ENCODE data around the gene MORN1.

The MORN1 gene

GRCh38 chr1:2294033-2294724, 97.2 kb downstream of the MORN1 start:
- no peak overlapping the region for H3K4me2 ChIP-seq (ENCODE audit: low read length)
- H3K79me2 ChIP-seq (ENCODE audit: insufficient read depth, low read length): no peaks in the 10 kb centered on the region
- no peaks in the 10 kb centered on the region for H4K20me1 ChIP-seq (ENCODE audit: insufficient read depth, low read length)
- H2AFZ ChIP-seq (ENCODE audit: low read length): no peak overlapping the region
- 0 out of 2 replicates have a peak, but pooled peaks cover 5% of the 10 kb centered on the region for H3K27me3 ChIP-seq (ENCODE audit: insufficient read depth, low read length)
- TF ChIP-seq EZH2 (IDR thresholded peaks at IDR 0.05; ENCODE audit: borderline replicate concordance, low read length): no peak
- TF ChIP-seq, protein P1, sequence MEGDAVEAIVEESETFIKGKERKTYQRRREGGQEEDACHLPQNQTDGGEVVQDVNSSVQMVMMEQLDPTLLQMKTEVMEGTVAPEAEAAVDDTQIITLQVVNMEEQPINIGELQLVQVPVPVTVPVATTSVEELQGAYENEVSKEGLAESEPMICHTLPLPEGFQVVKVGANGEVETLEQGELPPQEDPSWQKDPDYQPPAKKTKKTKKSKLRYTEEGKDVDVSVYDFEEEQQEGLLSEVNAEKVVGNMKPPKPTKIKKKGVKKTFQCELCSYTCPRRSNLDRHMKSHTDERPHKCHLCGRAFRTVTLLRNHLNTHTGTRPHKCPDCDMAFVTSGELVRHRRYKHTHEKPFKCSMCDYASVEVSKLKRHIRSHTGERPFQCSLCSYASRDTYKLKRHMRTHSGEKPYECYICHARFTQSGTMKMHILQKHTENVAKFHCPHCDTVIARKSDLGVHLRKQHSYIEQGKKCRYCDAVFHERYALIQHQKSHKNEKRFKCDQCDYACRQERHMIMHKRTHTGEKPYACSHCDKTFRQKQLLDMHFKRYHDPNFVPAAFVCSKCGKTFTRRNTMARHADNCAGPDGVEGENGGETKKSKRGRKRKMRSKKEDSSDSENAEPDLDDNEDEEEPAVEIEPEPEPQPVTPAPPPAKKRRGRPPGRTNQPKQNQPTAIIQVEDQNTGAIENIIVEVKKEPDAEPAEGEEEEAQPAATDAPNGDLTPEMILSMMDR (IDR thresholded peaks at IDR 0.05; ENCODE audit: low read length): no peak
- no peaks in the 10 kb centered on the region for H3K36me3 ChIP-seq (ENCODE audit: insufficient read depth, low read length)
- H3K9me3 ChIP-seq (ENCODE audit: low read length): no peaks in the 10 kb centered on the region
- H3K27ac ChIP-seq (ENCODE audit: low read depth, low read length, poor library complexity, severe bottlenecking): no peak overlapping the region
- no peaks in the 10 kb centered on the region for H3K4me1 ChIP-seq (ENCODE audit: insufficient read depth, low read length, severe bottlenecking)
- no peak overlapping the region for H3K4me3 ChIP-seq (ENCODE audit: low read depth, low read length, poor library complexity, severe bottlenecking)
- no peaks in the 10 kb centered on the region for H3F3A ChIP-seq (ENCODE audit: insufficient read depth, low read length)
- no peak overlapping the region for H3K9ac ChIP-seq (ENCODE audit: low read length)
- H3K9me2 ChIP-seq (ENCODE audit: low read depth, low read length): no peaks in the 10 kb centered on the region

DNA sequence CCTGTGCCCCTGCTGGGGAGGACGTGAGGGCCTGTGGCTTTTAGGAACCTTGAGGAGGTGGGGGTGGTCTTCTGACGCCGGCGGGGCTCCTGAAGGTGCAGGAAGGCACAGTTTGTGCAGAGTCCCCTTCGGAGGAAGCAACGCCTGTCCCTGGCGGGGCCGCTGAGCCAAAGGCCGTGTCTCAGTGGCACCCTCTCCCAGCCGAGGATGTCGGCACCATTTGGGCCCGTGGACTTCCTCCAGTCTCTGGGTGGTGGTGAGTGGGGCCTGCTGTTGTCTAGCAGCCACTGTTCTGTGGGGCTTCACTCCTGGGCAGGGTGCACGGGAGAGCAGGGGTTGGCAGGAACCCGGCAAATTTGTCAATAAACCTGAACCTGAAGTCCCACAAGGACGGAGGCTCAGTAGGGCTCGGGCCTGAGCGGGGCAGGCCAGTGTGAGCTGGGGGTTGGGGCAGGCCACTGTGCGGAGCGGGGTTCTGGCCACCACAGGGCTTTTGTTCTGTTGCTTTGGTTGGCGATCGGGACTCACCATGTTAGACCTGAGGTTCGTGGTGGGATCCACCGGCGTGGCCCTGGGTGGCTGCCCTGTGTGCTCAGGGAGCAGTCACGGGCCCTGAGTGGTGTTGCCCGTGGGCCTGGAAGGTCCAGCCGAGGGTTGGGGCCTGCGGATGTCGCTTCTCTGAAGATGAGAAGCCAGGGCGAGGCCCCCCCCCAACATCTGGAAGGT, 98.5 kb downstream of the MORN1 start:
- no peaks in the 10 kb centered on the region for H4K20me1 ChIP-seq (ENCODE audit: insufficient read depth, low read length)
- no peaks in the 10 kb centered on the region for H3K9me3 ChIP-seq (ENCODE audit: low read length)
- no peaks in the 10 kb centered on the region for H3F3A ChIP-seq (ENCODE audit: insufficient read depth, low read length)
- no peak overlapping the region for H2AFZ ChIP-seq (ENCODE audit: low read length)
- 0 out of 2 replicates have a peak, but pooled peaks cover 5% of the 10 kb centered on the region for H3K27me3 ChIP-seq (ENCODE audit: insufficient read depth, low read length)
- H3K4me1 ChIP-seq (ENCODE audit: insufficient read depth, low read length, severe bottlenecking): no peaks in the 10 kb centered on the region
- no peaks in the 10 kb centered on the region for H3K79me2 ChIP-seq (ENCODE audit: insufficient read depth, low read length)
- no peak overlapping the region for H3K9ac ChIP-seq (ENCODE audit: low read length)
- no peaks in the 10 kb centered on the region for H3K9me2 ChIP-seq (ENCODE audit: low read depth, low read length)
- TF ChIP-seq, protein P1 (IDR thresholded peaks at IDR 0.05; ENCODE audit: low read length): no peak
- TF ChIP-seq EZH2 (IDR thresholded peaks at IDR 0.05; ENCODE audit: borderline replicate concordance, low read length): no peak
- no peak overlapping the region for H3K27ac ChIP-seq (ENCODE audit: low read depth, low read length, poor library complexity, severe bottlenecking)
- no peaks in the 10 kb centered on the region for H3K36me3 ChIP-seq (ENCODE audit: insufficient read depth, low read length)
- H3K4me2 ChIP-seq (ENCODE audit: low read length): no peak overlapping the region
- H3K4me3 ChIP-seq (ENCODE audit: low read depth, low read length, poor library complexity, severe bottlenecking): no peak overlapping the region

- H3K79me2 ChIP-seq (ENCODE audit: insufficient read depth, low read length): no peaks in the 10 kb centered on the region
- H3F3A ChIP-seq (ENCODE audit: insufficient read depth, low read length): no peaks in the 10 kb centered on the region
- H3K27ac ChIP-seq (ENCODE audit: low read depth, low read length, poor library complexity, severe bottlenecking): no peak overlapping the region
- no peaks in the 10 kb centered on the region for H3K9me3 ChIP-seq (ENCODE audit: low read length)
- TF ChIP-seq, protein P1 (IDR thresholded peaks at IDR 0.05; ENCODE audit: low read length): no peak
- TF ChIP-seq EZH2 (IDR thresholded peaks at IDR 0.05; ENCODE audit: borderline replicate concordance, low read length): no peak
- H4K20me1 ChIP-seq (ENCODE audit: insufficient read depth, low read length): no peaks in the 10 kb centered on the region
- 0 out of 2 replicates have a peak, but pooled peaks cover 5% of the 10 kb centered on the region for H3K27me3 ChIP-seq (ENCODE audit: insufficient read depth, low read length)
- no peak overlapping the region for H3K4me2 ChIP-seq (ENCODE audit: low read length)
- no peak overlapping the region for H2AFZ ChIP-seq (ENCODE audit: low read length)
- H3K4me3 ChIP-seq (ENCODE audit: low read depth, low read length, poor library complexity, severe bottlenecking): no peak overlapping the region
- no peaks in the 10 kb centered on the region for H3K36me3 ChIP-seq (ENCODE audit: insufficient read depth, low read length)
- no peaks in the 10 kb centered on the region for H3K9me2 ChIP-seq (ENCODE audit: low read depth, low read length)
- no peaks in the 10 kb centered on the region for H3K4me1 ChIP-seq (ENCODE audit: insufficient read depth, low read length, severe bottlenecking)
- no peak overlapping the region for H3K9ac ChIP-seq (ENCODE audit: low read length)
These were observed 99.8 kb downstream of the MORN1 start for GRCh38 chr1:2291577-2291976.

Measured in OCI-LY1 (cell line).